Measurements from ENCODE around the gene SAMHD1. TPM values are rescaled to one million over a fixed set of nuclear protein-coding genes. Genes with fewer than 3 reads are reported as not detected.

Gene SAMHD1
- total and polyA plus RNA-seq, 9 of the 15 experiments (the other 6 are each of a cell fraction or from before 2014, with no cell fraction given): 6.8 to 20.4 (median 14.8) TPM

DNA sequence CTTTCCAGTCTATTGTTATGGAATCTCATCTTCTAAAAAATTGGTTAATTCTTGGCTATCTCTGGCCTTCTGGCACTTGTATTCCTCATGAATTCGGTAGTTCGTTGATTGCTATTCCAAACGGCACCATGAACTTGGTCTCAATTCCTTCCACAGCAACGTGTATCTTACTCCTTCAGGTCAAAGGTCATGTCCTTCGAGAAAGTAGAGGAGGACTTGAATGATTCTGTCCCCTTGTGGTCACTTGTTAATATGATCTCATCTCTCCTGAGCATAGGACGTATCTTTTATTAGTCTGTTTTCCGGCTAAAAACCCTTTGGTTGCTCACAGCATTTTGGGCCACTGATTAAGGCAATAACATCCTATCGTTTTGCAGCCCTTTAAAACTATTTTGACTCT, 66.2 kb downstream of the SAMHD1 start:
- Histone ChIP-seq H3K4me3 (no peak overlapping the region), H3K4me1 (replicated peaks in 1 of 2; ENCODE audit: control insufficient read depth in 2 of 2, insufficient read depth in 2 of 2, low read length in 2 of 2) (peaks cover 4 to 13% of the 10 kb centered on the region in 2 experiments), H3K4me2 (ENCODE audit: insufficient read depth, low read length) (no peak overlapping the region), H3K27me3 (ENCODE audit: control insufficient read depth in 2 of 2, insufficient read depth in 2 of 2, low read length in 2 of 2) (peaks cover 0 to 10% of the 10 kb centered on the region in 2 experiments; a peak in 2 of 5 replicates), H2AFZ (ENCODE audit: low read depth, low read length) (0 out of 2 replicates have a peak overlapping the region, but pooled peaks have one; percentile 21), H4K20me1 (replicated peaks; ENCODE audit: control insufficient read depth, insufficient read depth, low read length) (peaks cover 6% of the 10 kb centered on the region; the same call in 1 of the 2 replicates), H3K9ac (ENCODE audit: insufficient read depth in 1 of 2, low read depth in 2 of 2, low read length in 2 of 2) (no peak overlapping the region), H3K36me3 (ENCODE audit: control insufficient read depth, insufficient read depth, low read length) (no peaks in the 10 kb centered on the region), H3K9me3 (replicated peaks; ENCODE audit: control insufficient read depth, insufficient read depth, low read depth, low read length) (no peaks in the 10 kb centered on the region), H3K79me2 (ENCODE audit: control insufficient read depth, insufficient read depth, low read length) (no peaks in the 10 kb centered on the region), H3K27ac (ENCODE audit: extremely low read depth, low read depth, low read length) (no peak overlapping the region), H3K9me1 (ENCODE audit: control insufficient read depth, insufficient read depth, low read length) (no peaks in the 10 kb centered on the region)
- intact Hi-C loops (cut with micrococcal nuclease): loop anchor here (2.0 to 5.0 kb wide), 2 partner anchors 49 to 273 kb away; no protein-coding TSS in a partner anchor
- ATAC-seq: peak; percentile 54; the same call in 2 of the 3 replicates
- FAIRE-seq: peak; percentile 80
- ChIA-PET CTCF (ENCODE audit: low intra/inter-chr PET ratio) (interaction anchor here (0.9 to 1.0 kb wide), 2 partner anchors 22 to 111 kb away, joined by 4 to 6 read pairs; partner anchors contain the start of gene DSN1), POLR2A (interaction anchor here (0.6 to 0.8 kb wide), 2 partner anchors 112 to 273 kb away, joined by 3 to 4 read pairs; partner anchors contain the start of gene DSN1)
- DNase-seq (ENCODE audit: extremely low read depth in 1 of 4, low spot score in 3 of 4): peak; percentile 51 to 73 (median 68)
- in situ Hi-C loops (cut with MboI): no loop called here
- no TSS peak for BruUV-seq (replicated peaks)
- 30% methylated on average over 8 of the region's 8 CpGs for WGBS (ENCODE audit: insufficient coverage, low coverage, missing lambda C conversion rate)
- TF ChIP-seq THRAP3 (IDR thresholded peaks at IDR 0.05; ENCODE audit: borderline replicate concordance): no peak
- TF ChIP-seq LEF1 (IDR thresholded peaks at IDR 0.05): no peak
- TF ChIP-seq, protein P1, sequence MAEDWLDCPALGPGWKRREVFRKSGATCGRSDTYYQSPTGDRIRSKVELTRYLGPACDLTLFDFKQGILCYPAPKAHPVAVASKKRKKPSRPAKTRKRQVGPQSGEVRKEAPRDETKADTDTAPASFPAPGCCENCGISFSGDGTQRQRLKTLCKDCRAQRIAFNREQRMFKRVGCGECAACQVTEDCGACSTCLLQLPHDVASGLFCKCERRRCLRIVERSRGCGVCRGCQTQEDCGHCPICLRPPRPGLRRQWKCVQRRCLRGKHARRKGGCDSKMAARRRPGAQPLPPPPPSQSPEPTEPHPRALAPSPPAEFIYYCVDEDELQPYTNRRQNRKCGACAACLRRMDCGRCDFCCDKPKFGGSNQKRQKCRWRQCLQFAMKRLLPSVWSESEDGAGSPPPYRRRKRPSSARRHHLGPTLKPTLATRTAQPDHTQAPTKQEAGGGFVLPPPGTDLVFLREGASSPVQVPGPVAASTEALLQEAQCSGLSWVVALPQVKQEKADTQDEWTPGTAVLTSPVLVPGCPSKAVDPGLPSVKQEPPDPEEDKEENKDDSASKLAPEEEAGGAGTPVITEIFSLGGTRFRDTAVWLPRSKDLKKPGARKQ (CRISPR knock-in tag; IDR thresholded peaks at IDR 0.05): 0 out of 2 replicates have a peak, but pooled peaks have one; percentile 42
- TF ChIP-seq ATF1 (CRISPR knock-in tag; IDR thresholded peaks at IDR 0.05): no peak
- 0 out of 2 replicates have a peak, but pooled peaks have one; percentile 12 for TF ChIP-seq ATF1 (tag; IDR thresholded peaks at IDR 0.05)
- no peak for TF ChIP-seq ZNF444 (CRISPR knock-in tag; IDR thresholded peaks at IDR 0.05)
- TF ChIP-seq NR0B1 (IDR thresholded peaks at IDR 0.05; ENCODE audit: partially characterized antibody): no peak
- TF ChIP-seq JUND (IDR thresholded peaks at IDR 0.05; ENCODE audit: borderline replicate concordance, low read depth, low read length): peak; percentile 50; the same call in 1 of the 2 replicates
- TF ChIP-seq JUND (tag; IDR thresholded peaks at IDR 0.05; ENCODE audit: borderline replicate concordance, low read depth, low read length): peak; percentile 58; the same call in 1 of the 3 replicates
- TF ChIP-seq L3MBTL2 (IDR thresholded peaks at IDR 0.05): 0 out of 2 replicates have a peak, but pooled peaks have one; percentile 13
- peak; percentile 92 for TF ChIP-seq NR2C2 (CRISPR knock-in tag; IDR thresholded peaks at IDR 0.05)
- peak; percentile 94 for TF ChIP-seq NR2C2 (tag; IDR thresholded peaks at IDR 0.05)
- TF ChIP-seq ATF7 (IDR thresholded peaks at IDR 0.05): peak; percentile 30; the same call in 1 of the 2 replicates
- peak; percentile 41 to 64; a peak in 3 of 4 replicates for TF ChIP-seq RAD21 (CRISPR knock-in tag; conservative IDR thresholded peaks at IDR 0.05 in 1 of 2, IDR thresholded peaks at IDR 0.05 in 1 of 2)
- peak; percentile 95 for TF ChIP-seq ESRRA (IDR thresholded peaks at IDR 0.05; ENCODE audit: borderline replicate concordance, low read depth)
- TF ChIP-seq RCOR1 (IDR thresholded peaks at IDR 0.05; ENCODE audit: borderline replicate concordance in 1 of 2, low read depth in 2 of 2, low read length in 2 of 2): 0 out of 4 replicates have a peak, but pooled peaks of 1 of the 2 experiments have one; percentile 14
- TF ChIP-seq, protein P2, sequence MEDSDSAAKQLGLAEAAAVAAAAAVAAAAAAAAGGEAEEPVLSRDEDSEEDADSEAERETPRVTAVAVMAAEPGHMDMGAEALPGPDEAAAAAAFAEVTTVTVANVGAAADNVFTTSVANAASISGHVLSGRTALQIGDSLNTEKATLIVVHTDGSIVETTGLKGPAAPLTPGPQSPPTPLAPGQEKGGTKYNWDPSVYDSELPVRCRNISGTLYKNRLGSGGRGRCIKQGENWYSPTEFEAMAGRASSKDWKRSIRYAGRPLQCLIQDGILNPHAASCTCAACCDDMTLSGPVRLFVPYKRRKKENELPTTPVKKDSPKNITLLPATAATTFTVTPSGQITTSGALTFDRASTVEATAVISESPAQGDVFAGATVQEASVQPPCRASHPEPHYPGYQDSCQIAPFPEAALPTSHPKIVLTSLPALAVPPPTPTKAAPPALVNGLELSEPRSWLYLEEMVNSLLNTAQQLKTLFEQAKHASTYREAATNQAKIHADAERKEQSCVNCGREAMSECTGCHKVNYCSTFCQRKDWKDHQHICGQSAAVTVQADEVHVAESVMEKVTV (CRISPR knock-in tag; IDR thresholded peaks at IDR 0.05): 0 out of 2 replicates have a peak, but pooled peaks have one; percentile 18

Data from K562 (cell line).